ENCODE results near the gene PIGT.

DNA sequence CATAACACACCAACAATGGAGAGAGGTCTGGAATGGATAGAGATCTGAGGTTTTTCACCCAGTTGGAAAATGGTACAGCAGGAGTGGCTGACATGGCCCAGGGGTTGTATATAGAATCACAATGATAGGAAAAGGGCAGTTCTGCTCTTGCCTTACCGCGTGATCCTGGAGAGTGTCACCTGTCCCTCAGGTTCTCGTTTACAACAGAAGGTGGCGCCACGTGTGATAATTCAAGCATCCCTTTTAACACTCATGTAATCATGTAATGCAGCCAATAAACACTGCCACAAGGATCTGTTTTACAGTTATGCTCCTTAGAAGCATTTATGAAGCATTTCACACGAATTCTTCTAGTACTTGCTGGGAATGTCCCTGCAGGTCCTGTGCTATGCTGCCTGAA is 40.7 kb downstream of the PIGT start:
- TF ChIP-seq CTCF (IDR thresholded peaks at IDR 0.05) (peak; percentile 69), ZFX (IDR thresholded peaks at IDR 0.05; ENCODE audit: borderline replicate concordance) (no peak)
